ENCODE measurements around the gene SLC2A3. TPM values are rescaled to one million over a fixed set of nuclear protein-coding genes. Genes with fewer than 3 reads are reported as not detected.
"Not testable (repeated sequence)": the region's sequence is repeated elsewhere in the genome, so short reads cannot be mapped to it uniquely, and the experiment has no call there.

The SLC2A3 gene
- total and polyA plus RNA-seq, 8 donors, result 30.9 to 149 (median 36.0) TPM

DNA sequence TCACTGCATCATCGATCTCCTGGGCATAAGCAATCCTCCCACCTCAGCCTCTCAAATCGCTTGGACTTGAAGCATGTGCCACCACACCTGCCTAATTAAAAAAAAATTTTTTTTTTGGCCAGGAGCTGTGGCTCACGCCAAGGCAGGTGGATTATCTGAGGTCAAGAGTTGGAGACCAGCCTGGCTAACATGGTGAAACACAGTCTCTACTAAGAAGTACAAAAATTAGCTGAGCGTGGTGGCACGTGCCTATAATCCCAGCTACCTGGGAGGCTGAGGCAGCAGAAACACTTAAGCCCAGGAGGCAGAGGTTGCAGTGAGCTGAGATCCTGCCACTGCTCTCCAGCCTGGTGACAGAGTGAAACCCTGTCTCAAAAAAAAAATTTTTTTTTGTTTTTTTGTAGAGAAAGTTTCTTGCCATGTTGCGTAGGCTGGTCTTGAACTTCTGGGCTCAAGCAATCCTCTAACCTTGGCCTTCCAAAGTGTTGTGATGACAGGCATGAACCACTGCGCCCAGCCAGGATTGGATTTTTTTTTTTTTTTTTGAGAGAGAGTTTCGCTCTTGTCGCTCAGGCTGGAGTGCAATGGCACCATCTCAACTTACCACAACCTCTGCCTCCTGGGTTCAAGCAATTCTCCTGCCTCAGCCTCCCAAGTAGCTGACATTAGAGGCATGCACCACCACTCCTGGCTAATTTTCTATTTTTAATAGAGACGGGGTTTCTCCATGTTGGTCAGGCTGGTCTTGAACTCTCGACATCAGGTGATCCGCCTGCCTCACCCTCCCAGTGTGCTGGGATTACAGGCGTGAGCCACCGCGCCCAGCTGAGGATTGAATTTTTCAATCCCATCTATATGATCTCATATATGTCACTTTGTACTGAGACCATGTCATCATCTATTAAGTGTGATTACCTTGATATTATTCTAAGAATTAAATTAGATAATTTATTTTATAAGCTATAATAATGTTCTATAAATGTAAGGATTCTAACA lies 12.4 kb downstream of the SLC2A3 start:
- TF ChIP-seq, protein P1, sequence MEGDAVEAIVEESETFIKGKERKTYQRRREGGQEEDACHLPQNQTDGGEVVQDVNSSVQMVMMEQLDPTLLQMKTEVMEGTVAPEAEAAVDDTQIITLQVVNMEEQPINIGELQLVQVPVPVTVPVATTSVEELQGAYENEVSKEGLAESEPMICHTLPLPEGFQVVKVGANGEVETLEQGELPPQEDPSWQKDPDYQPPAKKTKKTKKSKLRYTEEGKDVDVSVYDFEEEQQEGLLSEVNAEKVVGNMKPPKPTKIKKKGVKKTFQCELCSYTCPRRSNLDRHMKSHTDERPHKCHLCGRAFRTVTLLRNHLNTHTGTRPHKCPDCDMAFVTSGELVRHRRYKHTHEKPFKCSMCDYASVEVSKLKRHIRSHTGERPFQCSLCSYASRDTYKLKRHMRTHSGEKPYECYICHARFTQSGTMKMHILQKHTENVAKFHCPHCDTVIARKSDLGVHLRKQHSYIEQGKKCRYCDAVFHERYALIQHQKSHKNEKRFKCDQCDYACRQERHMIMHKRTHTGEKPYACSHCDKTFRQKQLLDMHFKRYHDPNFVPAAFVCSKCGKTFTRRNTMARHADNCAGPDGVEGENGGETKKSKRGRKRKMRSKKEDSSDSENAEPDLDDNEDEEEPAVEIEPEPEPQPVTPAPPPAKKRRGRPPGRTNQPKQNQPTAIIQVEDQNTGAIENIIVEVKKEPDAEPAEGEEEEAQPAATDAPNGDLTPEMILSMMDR (IDR thresholded peaks at IDR 0.05), result no peak
- peaks cover 0 to 17% of the 10 kb centered on the region in 2 donors for H3K4me1 ChIP-seq
- H3K27me3 ChIP-seq, result no peaks in the 10 kb centered on the region
- H3K9me3 ChIP-seq, result no peaks in the 10 kb centered on the region
- H3K36me3 ChIP-seq, result peaks cover 4 to 96% of the 10 kb centered on the region in 2 donors
- ATAC-seq, result no peak
- no peak for DNase-seq
- no peak overlapping the region for H3K27ac ChIP-seq
- no peak overlapping the region for H3K4me3 ChIP-seq
- intact Hi-C loops (cut with DNase I), result no loop called here

GRCh38 chr12:7921181-7921580 lies 14.8 kb downstream of the SLC2A3 start:
- H3K27me3 ChIP-seq; H3K9me3 ChIP-seq; ATAC-seq; H3K27ac ChIP-seq; H3K4me1 ChIP-seq; DNase-seq; intact Hi-C loops (cut with DNase I); H3K4me3 ChIP-seq: not testable (repeated sequence)
- H3K36me3 ChIP-seq, result peaks cover 4 to 90% of the 10 kb centered on the region in 2 donors

- DNase-seq; H3K4me1 ChIP-seq; H3K27me3 ChIP-seq; H3K27ac ChIP-seq; H3K4me3 ChIP-seq; ATAC-seq; H3K9me3 ChIP-seq; intact Hi-C loops (cut with DNase I): not testable (repeated sequence)
- H3K36me3 ChIP-seq, result peaks cover 0 to 64% of the 10 kb centered on the region in 2 donors
These were observed 17.8 kb downstream of the SLC2A3 start for GRCh38 chr12:7918268-7918590.

GRCh38 chr12:7917392-7918267 lies 18.4 kb downstream of the SLC2A3 start:
- Histone ChIP-seq H3K27ac (no peak overlapping the region), H3K27me3 (no peaks in the 10 kb centered on the region), H3K9me3 (no peaks in the 10 kb centered on the region), H3K36me3 (peaks cover 0 to 58% of the 10 kb centered on the region in 2 donors), H3K4me3 (no peak overlapping the region), H3K4me1 (no peaks in the 10 kb centered on the region)
- TF ChIP-seq, protein P1 (IDR thresholded peaks at IDR 0.05), result no peak
- intact Hi-C loops (cut with DNase I), result no loop called here
- ATAC-seq, result no peak
- DNase-seq, result no peak

DNA sequence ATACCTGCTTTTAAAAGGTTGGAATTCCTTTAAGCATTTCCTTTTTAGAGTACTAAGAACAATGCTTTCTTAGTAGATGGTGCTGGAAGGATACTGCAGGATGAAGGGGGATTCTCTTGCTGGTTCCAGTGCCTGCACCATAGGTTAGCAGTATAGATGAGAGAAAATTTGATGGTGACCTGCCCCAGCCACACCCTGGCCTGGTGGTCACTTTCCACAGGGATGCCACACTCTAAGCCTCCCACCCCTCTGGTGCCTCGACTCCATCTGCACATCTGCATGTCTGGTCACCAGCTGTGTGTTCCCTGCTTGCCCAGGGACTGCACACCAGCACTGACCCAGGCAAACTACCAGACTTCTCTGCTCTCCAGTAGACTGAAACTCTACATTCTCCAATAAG lies 19.1 kb downstream of the SLC2A3 start:
- Histone ChIP-seq H3K36me3 (peaks cover 0 to 51% of the 10 kb centered on the region in 2 donors), H3K9me3 (no peaks in the 10 kb centered on the region), H3K4me3 (no peak overlapping the region), H3K27me3 (no peaks in the 10 kb centered on the region), H3K4me1 (no peaks in the 10 kb centered on the region), H3K27ac (no peak overlapping the region)
- TF ChIP-seq, protein P1 (IDR thresholded peaks at IDR 0.05), result no peak
- no peak for DNase-seq
- intact Hi-C loops (cut with DNase I), result no loop called here
- ATAC-seq, result no peak

All from left lung (tissue), 10 donors.